Stimulated activated CD8-positive, alpha-beta memory T cell treated with anti-CD3 and anti-CD28 coated beads, Interleukin-7, amount 100 ng/mL, for 4 hours (primary cell): ENCODE measurements around the gene SYDE1.

ENCODE experiments used
- DNase-seq, 2 donors: peaks; one replicate each; pipeline ENCODE4 v3.0.0-alpha.2; 2020; ENCODE audit warnings: low read depth in 2 of 2

The SYDE1 gene

GRCh38 chr19:15124572-15125231 is 17.5 kb downstream of the SYDE1 start:
- DNase-seq: no peak

- DNase-seq: peak; percentile 95 to 98
Measured at GRCh38 chr19:15125232-15126067, 18.2 kb downstream of the SYDE1 start.

GRCh38 chr19:15126131-15126910 is 19.1 kb downstream of the SYDE1 start:
- no peak for DNase-seq

GRCh38 chr19:15128162-15128770 is 21.1 kb downstream of the SYDE1 start:
- no peak for DNase-seq

GRCh38 chr19:15129856-15130585 is 22.8 kb downstream of the SYDE1 start:
- peak; percentile 26 to 45 for DNase-seq

- no peak for DNase-seq
Measured at GRCh38 chr19:15136234-15136954, 29.2 kb downstream of the SYDE1 start.

- no peak for DNase-seq
Measured at GRCh38 chr19:15137777-15138176, 30.6 kb downstream of the SYDE1 start.

GRCh38 chr19:15138427-15138826 is 31.2 kb downstream of the SYDE1 start:
- no peak for DNase-seq

GRCh38 chr19:15141143-15141542 is 33.9 kb downstream of the SYDE1 start:
- DNase-seq: no peak

- no peak for DNase-seq
Measured at GRCh38 chr19:15142313-15142712, 35.1 kb downstream of the SYDE1 start.

- no peak for DNase-seq
Measured at GRCh38 chr19:15144046-15144646, 36.9 kb downstream of the SYDE1 start.

GRCh38 chr19:15147090-15147489 is 39.9 kb downstream of the SYDE1 start:
- DNase-seq: no peak

- DNase-seq: no peak
Measured at GRCh38 chr19:15149737-15150136, 42.5 kb downstream of the SYDE1 start.

- peak in 1 of 2 donors; percentile 5 for DNase-seq
Measured at GRCh38 chr19:15154002-15154612, 46.9 kb downstream of the SYDE1 start.

GRCh38 chr19:15155296-15155695 is 48.1 kb downstream of the SYDE1 start:
- no peak for DNase-seq

GRCh38 chr19:15156391-15156790 is 49.2 kb downstream of the SYDE1 start:
- DNase-seq: no peak

GRCh38 chr19:15159251-15159650 is 52.0 kb downstream of the SYDE1 start:
- DNase-seq: no peak

- no peak for DNase-seq
Measured at GRCh38 chr19:15161028-15161984, 54.1 kb downstream of the SYDE1 start.
